Smooth muscle cell (in vitro differentiated cells): ENCODE data around the gene GPR31. TPM values are rescaled to one million over a fixed set of nuclear protein-coding genes. Genes with fewer than 3 reads are reported as not detected.

ENCODE experiments used
- DNase-seq: peaks from one replicate; lab custom pipeline; 2025; ENCODE audit not compliant: unreplicated experiment; lab: John Stamatoyannopoulos, UW
- H2AFZ ChIP-seq: fragments of 200-600 bp; sonication (generic); 2 replicates; pipeline ENCODE4 v1.6.0; 2016; ENCODE audit warnings: antibody characterized with exemption, low read depth, mild to moderate bottlenecking
- H3F3A ChIP-seq: fragments of 200-600 bp; sonication (generic); 2 replicates; pipeline ENCODE4 v1.6.0; 2017; ENCODE audit warnings: antibody characterized with exemption, low read depth
- H3K27ac ChIP-seq: fragments of 200-600 bp; sonication (generic); 2 replicates; pipeline ENCODE4 v1.5.1; 2016; ENCODE audit warnings: low read depth, mild to moderate bottlenecking
- H3K27me3 ChIP-seq: fragments of 200-600 bp; sonication (generic); 2 replicates; pipeline ENCODE4 v1.6.1; 2016; ENCODE audit warnings: low read depth, mild to moderate bottlenecking
- H3K36me3 ChIP-seq: fragments of 200-600 bp; sonication (generic); 2 replicates; pipeline ENCODE4 v1.5.1; 2016; ENCODE audit warnings: low read depth
- H3K4me1 ChIP-seq: fragments of 200-600 bp; sonication (generic); 2 replicates; pipeline ENCODE4 v1.5.1; 2016; ENCODE audit warnings: low read depth
- H3K4me2 ChIP-seq: fragments of 200-600 bp; sonication (generic); 2 replicates; pipeline ENCODE4 v1.6.0; 2016; ENCODE audit warnings: mild to moderate bottlenecking
- H3K4me3 ChIP-seq: fragments of 200-600 bp; sonication (generic); 2 replicates; pipeline ENCODE4 v1.5.1; 2016; ENCODE audit warnings: mild to moderate bottlenecking
- H3K79me2 ChIP-seq: fragments of 200-600 bp; sonication (generic); 2 replicates; pipeline ENCODE4 v1.6.0; 2016; ENCODE audit warnings: low read depth, mild to moderate bottlenecking
- H3K9ac ChIP-seq: fragments of 200-600 bp; sonication (generic); 2 replicates; pipeline ENCODE4 v1.6.0; 2016; ENCODE audit warnings: low read depth
- H3K9me3 ChIP-seq: fragments of 200-600 bp; sonication (generic); replicated peaks from 2 replicates; pipeline ENCODE4 v1.5.1; 2016; ENCODE audit warnings: low read depth
- H4K20me1 ChIP-seq: fragments of 200-600 bp; sonication (generic); 2 replicates; pipeline ENCODE4 v1.6.0; 2016; ENCODE audit warnings: low read depth
- WGBS: methylation state at CpG from one replicate; pipeline ENCODE4 v1.1.7; 2016; ENCODE audit warnings: low lambda C conversion rate; 5-methylcytosine and 5-hydroxymethylcytosine counted together
- polyA plus RNA-seq: library from polyadenylated mRNA; unstranded; fragments of >200 nt; fragmentation: Nextera tagmentation; extraction: Ambion mirVana; gene quantifications from 2 replicates; pipeline ENCODE4 v1.2.1, GENCODE V29; 2016
- total RNA-seq: library from RNA; depleted of rRNA; stranded (reverse); fragments of >200 nt; gene quantifications from 2 replicates; pipeline ENCODE4 v1.2.3, GENCODE V29; 2014
- TF ChIP-seq, protein P1 (sequence below): fragments of 200-600 bp; sonication (generic); IDR thresholded peaks from 2 replicates; pipeline ENCODE4 v1.5.1; 2017; ENCODE audit warnings: borderline replicate concordance, mild to moderate bottlenecking, antibody characterized with exemption; ENCODE audit not compliant: insufficient read depth, poor library complexity, severe bottlenecking

GPR31 gene
- total and polyA plus RNA-seq, 2 experiments from 2014 or later = not detected

DNA sequence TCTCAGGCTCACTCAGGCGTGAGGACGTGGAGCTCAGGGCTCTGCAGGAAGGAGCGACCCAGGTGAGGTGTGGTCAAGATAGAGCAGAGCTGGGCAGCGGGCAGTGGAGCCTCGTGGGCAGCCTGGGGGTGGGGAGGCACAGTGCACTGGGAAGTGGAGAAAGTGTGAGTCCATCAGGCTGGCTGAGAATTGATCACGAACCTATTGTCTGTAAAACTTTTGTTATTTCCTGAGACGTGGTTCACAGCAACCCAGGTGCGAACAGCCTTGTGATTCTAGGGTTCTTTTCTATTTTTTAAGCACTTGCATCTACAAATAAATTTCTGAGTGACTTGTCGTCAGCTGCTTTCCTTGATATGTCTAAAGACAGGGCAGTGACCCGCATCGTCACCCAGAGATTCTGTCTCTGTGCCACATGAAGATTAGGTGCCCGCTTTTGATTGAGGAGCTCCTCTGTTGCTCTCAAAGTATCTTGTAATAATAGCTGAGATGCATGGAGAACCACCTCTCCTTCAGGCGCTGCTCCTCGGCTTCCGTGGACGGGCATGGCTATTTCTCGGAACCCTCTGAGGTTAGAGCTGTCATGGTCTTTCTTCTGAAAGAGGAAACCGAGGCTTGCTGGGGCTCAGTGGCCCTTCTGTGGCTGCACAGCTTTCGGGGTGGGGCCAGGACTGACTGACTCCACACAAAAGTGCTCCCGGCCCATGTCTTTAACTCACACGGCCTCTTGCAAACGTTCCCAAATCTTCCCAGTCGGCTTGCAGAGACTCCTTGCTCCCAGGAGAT, 35.5 kb downstream of the GPR31 start:
- Histone ChIP-seq H3K9ac (no peak overlapping the region), H3K27ac (no peak overlapping the region), H3K4me3 (no peak overlapping the region), H3K36me3 (no peaks in the 10 kb centered on the region), H4K20me1 (no peaks in the 10 kb centered on the region), H3K4me2 (no peak overlapping the region), H2AFZ (no peak overlapping the region), H3K27me3 (peaks cover 6% of the 10 kb centered on the region), H3F3A (no peaks in the 10 kb centered on the region), H3K4me1 (no peaks in the 10 kb centered on the region), H3K79me2 (no peaks in the 10 kb centered on the region), H3K9me3 (no peaks in the 10 kb centered on the region)
- TF ChIP-seq, protein P1, sequence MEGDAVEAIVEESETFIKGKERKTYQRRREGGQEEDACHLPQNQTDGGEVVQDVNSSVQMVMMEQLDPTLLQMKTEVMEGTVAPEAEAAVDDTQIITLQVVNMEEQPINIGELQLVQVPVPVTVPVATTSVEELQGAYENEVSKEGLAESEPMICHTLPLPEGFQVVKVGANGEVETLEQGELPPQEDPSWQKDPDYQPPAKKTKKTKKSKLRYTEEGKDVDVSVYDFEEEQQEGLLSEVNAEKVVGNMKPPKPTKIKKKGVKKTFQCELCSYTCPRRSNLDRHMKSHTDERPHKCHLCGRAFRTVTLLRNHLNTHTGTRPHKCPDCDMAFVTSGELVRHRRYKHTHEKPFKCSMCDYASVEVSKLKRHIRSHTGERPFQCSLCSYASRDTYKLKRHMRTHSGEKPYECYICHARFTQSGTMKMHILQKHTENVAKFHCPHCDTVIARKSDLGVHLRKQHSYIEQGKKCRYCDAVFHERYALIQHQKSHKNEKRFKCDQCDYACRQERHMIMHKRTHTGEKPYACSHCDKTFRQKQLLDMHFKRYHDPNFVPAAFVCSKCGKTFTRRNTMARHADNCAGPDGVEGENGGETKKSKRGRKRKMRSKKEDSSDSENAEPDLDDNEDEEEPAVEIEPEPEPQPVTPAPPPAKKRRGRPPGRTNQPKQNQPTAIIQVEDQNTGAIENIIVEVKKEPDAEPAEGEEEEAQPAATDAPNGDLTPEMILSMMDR = no peak
- 93% methylated on average over 23 of the region's 23 CpGs for WGBS
- no peak for DNase-seq

DNA sequence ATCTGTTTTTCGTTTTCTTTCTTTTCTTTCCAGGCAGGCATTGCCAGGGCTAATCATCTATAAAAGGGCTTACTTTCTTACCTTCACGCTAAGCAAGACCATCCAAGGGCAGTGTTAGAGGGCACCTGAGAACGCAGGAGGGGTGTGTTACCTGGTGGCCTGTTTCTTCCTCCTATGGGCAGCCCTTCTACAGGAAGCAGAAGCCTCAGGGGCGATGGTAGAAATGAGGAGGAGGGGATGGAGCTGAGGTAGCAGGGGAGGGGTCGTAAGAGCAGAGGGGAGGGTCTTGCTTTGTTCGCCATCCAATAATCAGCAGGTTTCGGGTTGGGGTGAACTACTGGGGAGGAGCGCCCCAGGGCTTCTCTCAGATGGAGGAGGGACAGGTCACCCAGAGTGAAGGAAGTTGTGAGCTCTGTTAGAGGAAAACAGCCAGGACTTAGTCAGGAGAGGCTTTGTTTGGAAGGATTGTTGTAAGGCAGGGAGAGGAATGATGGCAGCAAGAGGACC, 36.4 kb downstream of the GPR31 start:
- Histone ChIP-seq H2AFZ (no peak overlapping the region), H3K9ac (no peak overlapping the region), H3K27me3 (peaks cover 6% of the 10 kb centered on the region), H3F3A (no peaks in the 10 kb centered on the region), H3K79me2 (no peaks in the 10 kb centered on the region), H3K36me3 (no peaks in the 10 kb centered on the region), H3K4me1 (no peaks in the 10 kb centered on the region), H3K27ac (no peak overlapping the region), H4K20me1 (no peaks in the 10 kb centered on the region), H3K4me3 (no peak overlapping the region), H3K4me2 (no peak overlapping the region), H3K9me3 (no peaks in the 10 kb centered on the region)
- 93% methylated on average over 8 of the region's 8 CpGs for WGBS
- TF ChIP-seq, protein P1 = no peak
- DNase-seq = no peak

DNA sequence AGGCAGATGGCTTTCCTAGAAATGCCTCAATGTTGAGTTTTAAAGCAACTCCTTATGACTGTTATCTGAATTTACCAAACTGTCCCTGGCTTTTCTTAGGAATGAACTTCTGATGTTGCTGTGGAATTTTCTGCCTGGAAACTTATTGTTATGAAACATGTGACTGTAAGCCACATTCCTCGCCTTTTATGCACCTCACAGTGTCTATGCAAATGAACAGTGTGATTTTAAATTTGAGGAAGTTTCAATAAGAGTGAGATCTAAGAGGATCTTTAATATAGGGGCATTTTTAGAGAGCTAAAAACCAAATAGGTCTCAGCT, 37.2 kb downstream of the GPR31 start:
- no peak for DNase-seq
- Histone ChIP-seq H3K4me2 (no peak overlapping the region), H4K20me1 (no peaks in the 10 kb centered on the region), H3F3A (no peaks in the 10 kb centered on the region), H2AFZ (no peak overlapping the region), H3K36me3 (no peaks in the 10 kb centered on the region), H3K79me2 (no peaks in the 10 kb centered on the region), H3K4me3 (no peak overlapping the region), H3K9me3 (no peaks in the 10 kb centered on the region), H3K9ac (no peak overlapping the region), H3K27ac (no peak overlapping the region), H3K27me3 (peaks cover 6% of the 10 kb centered on the region), H3K4me1 (peaks cover 6% of the 10 kb centered on the region)
- TF ChIP-seq, protein P1 = no peak
- WGBS = 87% methylated on average over 1 of the region's 1 CpG
